Sigmoid colon (tissue), 7 donors: Measurements from ENCODE around the gene WASF2. TPM values are rescaled to one million over a fixed set of nuclear protein-coding genes. Genes with fewer than 3 reads are reported as not detected.

Source experiments
- DNase-seq: peaks from one replicate; pipeline ENCODE4 v3.0.0-alpha.2; 2019
- H3K27ac ChIP-seq, 4 donors: fragments of 200-600 bp; sonication (generic); one replicate each; pipeline ENCODE4 v1.5.1; 2016 to 2019; ENCODE audit warnings: mild to moderate bottlenecking in 1 of 4
- H3K27me3 ChIP-seq, 3 donors: fragments of 200-600 bp; sonication (generic); one replicate each; pipeline ENCODE4 v1.5.1; 2019; ENCODE audit warnings: mild to moderate bottlenecking in 1 of 3
- H3K36me3 ChIP-seq, 4 donors: fragments of 200-600 bp; sonication (generic); one replicate each; pipeline ENCODE4 v1.5.1; 2016 to 2019
- H3K4me1 ChIP-seq, 4 donors: fragments of 200-600 bp; sonication (generic); one replicate each; pipeline ENCODE4 v1.5.1; 2017 to 2019
- H3K4me3 ChIP-seq, 4 donors: fragments of 200-600 bp; sonication (generic); one replicate each; pipeline ENCODE4 v1.5.1; 2017 to 2019; ENCODE audit warnings: mild to moderate bottlenecking in 2 of 4, moderate library complexity in 1 of 4
- H3K9me3 ChIP-seq, 4 donors: fragments of 200-600 bp in 3 of 4; sonication (generic) in 3 of 4; one replicate each; pipeline versions ENCODE4 v1.5.1 to v1.6.1; 2013 to 2019
- CTCF ChIP-seq, 4 experiments: fragments of 450-650 bp in 3 of 4; fragments of 200-600 bp in 1 of 4; IDR thresholded peaks; one replicate each; pipeline ENCODE4 v1.5.1; 2016 to 2019; ENCODE audit warnings: antibody characterized with exemption in 4 of 4, mild to moderate bottlenecking in 3 of 4, moderate library complexity in 2 of 4
- EP300 ChIP-seq, 4 donors: sonication (generic); formaldehyde crosslinking; IDR thresholded peaks; one replicate each; pipeline ENCODE4 v1.6.1; 2017; ENCODE audit warnings: antibody characterized with exemption in 4 of 4
- POLR2A ChIP-seq, 2 donors: fragments of 450-650 bp; IDR thresholded peaks; one replicate each; pipeline ENCODE4 v1.6.1; 2016; ENCODE audit warnings: antibody characterized with exemption in 2 of 2, mild to moderate bottlenecking in 2 of 2, moderate library complexity in 2 of 2
- POLR2AphosphoS5 ChIP-seq, 4 donors: sonication (generic); formaldehyde crosslinking; IDR thresholded peaks; one replicate each; pipeline ENCODE4 v1.6.1; 2017; ENCODE audit warnings: antibody characterized with exemption in 4 of 4
- WGBS, 2 donors: extraction: QIAGEN DNeasy Blood & Tissue Kit; methylation state at CpG; one replicate each; pipeline ENCODE4 v1.1.7; 2013; 5-methylcytosine and 5-hydroxymethylcytosine counted together
- intact Hi-C: fragments of 100-400 bp; cut with DNase I; formaldehyde crosslinking; loops from one replicate; pipeline ENCODE4 v1.15.1; 2023
- polyA plus RNA-seq, 3 donors: library from polyadenylated mRNA; stranded (reverse); fragments of 200-250 nt; gene quantifications; one replicate each; pipeline ENCODE4 v1.2.3, GENCODE V29; 2013
- total RNA-seq, 4 donors: library from RNA; depleted of rRNA; stranded (reverse); fragments of >200 nt; gene quantifications; one replicate each; pipeline ENCODE4 v1.1.0, GENCODE V29; 2016
- donor health status: healthy with polysubstance abuse.
- donor health status: Bipolar disorder and iron deficiency.
- donor health status: healthy.

The WASF2 gene
- total and polyA plus RNA-seq, 7 donors: 30.0 to 69.6 (median 56.9) TPM

- Histone ChIP-seq H3K9me3 (no peaks in the 10 kb centered on the region), H3K27ac (no peak overlapping the region), H3K4me3 (no peak overlapping the region), H3K36me3 (no peaks in the 10 kb centered on the region), H3K4me1 (peaks cover 0 to 2% (median under 1%) of the 10 kb centered on the region in 4 donors), H3K27me3 (peaks cover 0 to 9% (median 5%) of the 10 kb centered on the region in 3 donors)
- 91 to 92% methylated on average over 12 of the region's 12 CpGs for WGBS, 2 donors
- intact Hi-C loops: no loop called here
- no peak for DNase-seq
- no peak for TF ChIP-seq CTCF (IDR thresholded peaks at IDR 0.05)
- TF ChIP-seq POLR2AphosphoS5 (IDR thresholded peaks at IDR 0.05): no peak
- no peak for TF ChIP-seq POLR2A (IDR thresholded peaks at IDR 0.05)
- no peak for TF ChIP-seq EP300 (IDR thresholded peaks at IDR 0.05)
Observed at GRCh38 chr1:27377760-27378495, 112.0 kb downstream of the WASF2 start.

- DNase-seq: no peak
- H3K9me3 ChIP-seq: no peaks in the 10 kb centered on the region
- H3K4me1 ChIP-seq: no peaks in the 10 kb centered on the region
- H3K4me3 ChIP-seq: no peak within 1 kb of the TSS
- WGBS, 2 donors: 75 to 82% methylated on average over 4 of the region's 4 CpGs
- TF ChIP-seq POLR2AphosphoS5 (IDR thresholded peaks at IDR 0.05): no peak
- no peak for TF ChIP-seq POLR2A (IDR thresholded peaks at IDR 0.05)
- no peaks in the 10 kb centered on the region for H3K36me3 ChIP-seq
- no peaks in the 10 kb centered on the region for H3K27me3 ChIP-seq
- no peak within 1 kb of the TSS for H3K27ac ChIP-seq
- intact Hi-C loops: no loop called here
Observed at GRCh38 chr1:27374362-27375086, 115.4 kb downstream of the WASF2 start, which contains the start of gene FCN3. Gene FCN3 (minus strand): TSS chr1:27374824. CDS start chr1:27374818, 6 bp downstream.

GRCh38 chr1:27372808-27373690 lies 116.9 kb downstream of the WASF2 start:
- 81 to 92% methylated on average over 11 of the region's 11 CpGs for WGBS, 2 donors
- Histone ChIP-seq H3K36me3 (no peaks in the 10 kb centered on the region), H3K4me1 (peaks cover 0 to 3% (median under 1%) of the 10 kb centered on the region in 4 donors), H3K9me3 (no peaks in the 10 kb centered on the region), H3K4me3 (no peak overlapping the region), H3K27ac (no peak overlapping the region), H3K27me3 (no peaks in the 10 kb centered on the region)
- TF ChIP-seq EP300 (IDR thresholded peaks at IDR 0.05) (no peak), POLR2A (IDR thresholded peaks at IDR 0.05) (no peak), POLR2AphosphoS5 (IDR thresholded peaks at IDR 0.05) (no peak)
- no peak for DNase-seq
- intact Hi-C loops: no loop called here

- Histone ChIP-seq H3K9me3 (no peaks in the 10 kb centered on the region), H3K27me3 (no peaks in the 10 kb centered on the region), H3K36me3 (no peaks in the 10 kb centered on the region), H3K27ac (no peak overlapping the region), H3K4me3 (no peak overlapping the region), H3K4me1 (peaks cover 0 to 11% (median 8%) of the 10 kb centered on the region in 4 donors)
- no peak for DNase-seq
- intact Hi-C loops: no loop called here
- TF ChIP-seq POLR2AphosphoS5 (IDR thresholded peaks at IDR 0.05) (no peak), CTCF (IDR thresholded peaks at IDR 0.05) (no peak), EP300 (IDR thresholded peaks at IDR 0.05) (no peak), POLR2A (IDR thresholded peaks at IDR 0.05) (no peak)
- WGBS, 2 donors: 78 to 89% methylated on average over 19 of the region's 19 CpGs
Observed at GRCh38 chr1:27372022-27372807, 117.8 kb downstream of the WASF2 start.
